Body of pancreas (tissue), 4 donors: ENCODE data around the gene PTGIR. TPM values are rescaled to one million over a fixed set of nuclear protein-coding genes. Genes with fewer than 3 reads are reported as not detected.

Experiments used
- ATAC-seq: fragments of 150-250 bp; one replicate; pipeline ENCODE4 v1.9.1; 2016
- DNase-seq, 4 donors: peaks; one replicate each; pipeline ENCODE4 v3.0.0-alpha.2; 2019
- H3K27ac ChIP-seq, 4 donors: fragments of 200-600 bp; sonication (generic); 1 replicate in 3 of 4; 2 replicates in 1 of 4; pipeline versions ENCODE4 v1.5.1 to v1.6.1; 2016 to 2019; ENCODE audit warnings: mild to moderate bottlenecking in 1 of 4, mixed read lengths in 1 of 4, moderate library complexity in 1 of 4
- H3K27me3 ChIP-seq, 2 donors: fragments of 200-600 bp; sonication (generic); one replicate each; pipeline ENCODE4 v1.6.0; 2016; ENCODE audit warnings: mild to moderate bottlenecking in 1 of 2
- H3K36me3 ChIP-seq, 2 donors: fragments of 200-600 bp; sonication (generic); replicated peaks in 1 of 2; 2 replicates each; pipeline ENCODE4 v1.5.1; 2016; ENCODE audit warnings: low read depth in 2 of 2; ENCODE audit not compliant: insufficient read depth in 1 of 2
- H3K4me1 ChIP-seq: fragments of 200-600 bp; sonication (generic); one replicate; pipeline ENCODE4 v1.6.0; 2016
- H3K4me3 ChIP-seq, 2 donors: fragments of 200-600 bp; sonication (generic); 1 replicate in 1 of 2; 2 replicates in 1 of 2; pipeline ENCODE4 v1.5.1; 2016 to 2019
- H3K9me3 ChIP-seq, 3 donors: fragments of 200-600 bp; sonication (generic); 1 replicate in 2 of 3; 2 replicates in 1 of 3; pipeline ENCODE4 v1.5.1; 2016
- POLR2A ChIP-seq, 3 donors: fragments of 450-650 bp; IDR thresholded peaks; one replicate each; pipeline ENCODE4 v1.6.1; 2016; ENCODE audit warnings: antibody characterized with exemption in 3 of 3, mild to moderate bottlenecking in 2 of 3
- WGBS, 2 donors: methylation state at CpG; one replicate each; pipeline ENCODE4 v1.1.5; 2017; 5-methylcytosine and 5-hydroxymethylcytosine counted together
- intact Hi-C: fragments of 100-400 bp; cut with DNase I; formaldehyde crosslinking; loops from one replicate; pipeline ENCODE4 v1.15.1; 2023
- total RNA-seq, 2 donors: library from RNA; depleted of rRNA; stranded (reverse); fragments of >200 nt; gene quantifications; one replicate each; pipeline ENCODE4 v1.1.0, GENCODE V29; 2016
- TF ChIP-seq, protein P1 (sequence below), 7 experiments: fragments of 450-650 bp in 4 of 7; fragments of 200-600 bp in 3 of 7; sonication (generic) in 3 of 7; IDR thresholded peaks; one replicate each; pipeline ENCODE4 v1.5.1; 2016 to 2019; ENCODE audit warnings: antibody characterized with exemption in 7 of 7

PTGIR gene
- 1 to 10 TPM; 5.3 to 9.6 TPM for total RNA-seq

DNA sequence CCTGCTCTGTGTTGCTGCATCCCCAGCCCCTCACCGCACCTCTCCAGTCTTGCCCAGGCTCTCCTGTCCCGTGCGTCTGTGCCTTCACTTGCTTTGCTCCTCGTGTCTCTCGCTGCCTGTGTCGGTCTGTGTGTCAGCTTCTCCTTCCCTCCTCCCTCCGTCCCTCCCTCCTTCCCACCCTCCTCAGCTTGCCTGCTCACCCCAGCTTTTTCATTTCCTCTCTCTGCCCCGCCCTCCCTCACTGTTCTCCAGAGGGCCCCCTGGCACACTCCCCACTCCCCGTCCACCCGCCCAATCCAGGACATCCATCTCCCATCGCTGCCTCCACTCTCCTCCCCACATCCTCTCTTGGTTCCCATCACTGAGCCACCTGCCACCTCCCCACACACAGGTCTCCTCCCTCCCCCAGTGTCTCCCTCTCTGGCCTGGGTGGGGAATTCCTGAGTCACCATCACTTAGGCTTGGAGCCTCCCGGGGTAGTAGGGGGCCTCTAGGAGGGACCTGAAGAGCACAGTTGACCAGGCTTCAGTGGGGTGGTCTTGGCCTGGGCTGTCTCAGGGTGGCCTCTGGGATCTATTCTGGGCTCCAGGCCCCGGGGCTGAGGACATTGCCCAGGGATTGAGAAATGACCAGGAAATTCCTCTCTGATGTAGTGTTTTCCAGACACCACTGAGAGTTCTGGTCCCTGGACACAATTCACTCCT is at the start of gene PTGIR:
Gene PTGIR, minus strand, starts transcription at position 132 of the 704 bp plus-strand sequence. CDS start 864 bp downstream, outside the sequence.
- TF ChIP-seq POLR2A (IDR thresholded peaks at IDR 0.05): peak in 2 of 3 donors; percentile 29 to 36
- TF ChIP-seq, protein P1, sequence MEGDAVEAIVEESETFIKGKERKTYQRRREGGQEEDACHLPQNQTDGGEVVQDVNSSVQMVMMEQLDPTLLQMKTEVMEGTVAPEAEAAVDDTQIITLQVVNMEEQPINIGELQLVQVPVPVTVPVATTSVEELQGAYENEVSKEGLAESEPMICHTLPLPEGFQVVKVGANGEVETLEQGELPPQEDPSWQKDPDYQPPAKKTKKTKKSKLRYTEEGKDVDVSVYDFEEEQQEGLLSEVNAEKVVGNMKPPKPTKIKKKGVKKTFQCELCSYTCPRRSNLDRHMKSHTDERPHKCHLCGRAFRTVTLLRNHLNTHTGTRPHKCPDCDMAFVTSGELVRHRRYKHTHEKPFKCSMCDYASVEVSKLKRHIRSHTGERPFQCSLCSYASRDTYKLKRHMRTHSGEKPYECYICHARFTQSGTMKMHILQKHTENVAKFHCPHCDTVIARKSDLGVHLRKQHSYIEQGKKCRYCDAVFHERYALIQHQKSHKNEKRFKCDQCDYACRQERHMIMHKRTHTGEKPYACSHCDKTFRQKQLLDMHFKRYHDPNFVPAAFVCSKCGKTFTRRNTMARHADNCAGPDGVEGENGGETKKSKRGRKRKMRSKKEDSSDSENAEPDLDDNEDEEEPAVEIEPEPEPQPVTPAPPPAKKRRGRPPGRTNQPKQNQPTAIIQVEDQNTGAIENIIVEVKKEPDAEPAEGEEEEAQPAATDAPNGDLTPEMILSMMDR (IDR thresholded peaks at IDR 0.05): no peak
- Histone ChIP-seq H3K27ac (peak within 1 kb of the TSS in 3 of 4 donors; percentile 15 to 61 (median 29)), H3K9me3 (no peaks in the 10 kb centered on the region), H3K36me3 (no peaks in the 10 kb centered on the region), H3K4me3 (no peak within 1 kb of the TSS), H3K27me3 (no peaks in the 10 kb centered on the region), H3K4me1 (peaks cover 7% of the 10 kb centered on the region)
- WGBS, 2 donors: 67 to 70% methylated on average over 13 of the region's 13 CpGs
- peak; percentile 46 for ATAC-seq
- DNase-seq: peak in 3 of 4 donors; percentile 46 to 62 (median 54)
- intact Hi-C loops: no loop called here

DNA sequence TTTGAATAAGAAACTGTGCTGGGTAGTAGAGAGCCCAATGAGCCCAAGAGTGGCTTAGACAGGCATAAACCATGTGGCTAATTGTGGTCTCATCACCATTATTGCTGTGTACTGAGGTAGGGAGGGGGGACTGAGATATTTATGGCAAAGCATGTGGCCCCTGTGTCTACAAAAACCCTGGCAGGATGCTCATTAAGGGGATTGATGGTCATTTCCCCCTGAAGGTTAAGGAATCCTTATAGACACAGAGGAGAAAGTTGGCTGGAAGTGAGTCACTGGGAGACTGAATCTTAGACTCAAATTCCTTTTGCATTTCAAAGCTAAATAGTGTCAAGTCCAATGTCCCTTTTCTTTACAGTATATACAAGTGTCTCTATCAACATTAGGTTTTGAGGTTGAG is 45.9 kb upstream of the PTGIR start:
- no peak overlapping the region for H3K4me3 ChIP-seq
- no peak for DNase-seq
- no peaks in the 10 kb centered on the region for H3K27me3 ChIP-seq
- intact Hi-C loops: no loop called here
- H3K4me1 ChIP-seq: no peaks in the 10 kb centered on the region
- TF ChIP-seq, protein P1 (IDR thresholded peaks at IDR 0.05): no peak
- TF ChIP-seq POLR2A (IDR thresholded peaks at IDR 0.05): no peak
- no peak overlapping the region for H3K27ac ChIP-seq
- ATAC-seq: no peak
- H3K36me3 ChIP-seq: peaks cover 8 to 14% of the 10 kb centered on the region in 2 donors
- no peaks in the 10 kb centered on the region for H3K9me3 ChIP-seq

- intact Hi-C loops: loop anchor here (5.0 kb wide), 1 partner anchor 56 kb away; no protein-coding TSS in a partner anchor
- WGBS, 2 donors: 90 to 93% methylated on average over 3 of the region's 3 CpGs
- DNase-seq (no peak), ATAC-seq (no peak)
- no peaks in the 10 kb centered on the region for H3K4me1 ChIP-seq
- H3K4me3 ChIP-seq: no peak overlapping the region
- peaks cover under 1 to 4% of the 10 kb centered on the region in 2 donors for H3K36me3 ChIP-seq
- no peaks in the 10 kb centered on the region for H3K27me3 ChIP-seq
- TF ChIP-seq, protein P1 (IDR thresholded peaks at IDR 0.05): no peak
- TF ChIP-seq POLR2A (IDR thresholded peaks at IDR 0.05): no peak
- no peaks in the 10 kb centered on the region for H3K9me3 ChIP-seq
- H3K27ac ChIP-seq: no peak overlapping the region
Observed at GRCh38 chr19:46668662-46669061, 43.8 kb upstream of the PTGIR start.

GRCh38 chr19:46665072-46665471 is 40.2 kb upstream of the PTGIR start:
- H3K4me1 ChIP-seq: peaks cover 17% of the 10 kb centered on the region
- H3K9me3 ChIP-seq: no peaks in the 10 kb centered on the region
- peaks cover 0 to 4% of the 10 kb centered on the region in 2 donors for H3K27me3 ChIP-seq
- no peak for DNase-seq
- intact Hi-C loops: loop anchor here (5.0 kb wide), 1 partner anchor 53 kb away; no protein-coding TSS in a partner anchor
- H3K27ac ChIP-seq: no peak overlapping the region
- no peaks in the 10 kb centered on the region for H3K36me3 ChIP-seq
- H3K4me3 ChIP-seq: no peak overlapping the region
- no peak for ATAC-seq
- TF ChIP-seq, protein P1 (IDR thresholded peaks at IDR 0.05): no peak
- no peak for TF ChIP-seq POLR2A (IDR thresholded peaks at IDR 0.05)
- 70 to 77% methylated on average over 8 of the region's 8 CpGs for WGBS, 2 donors
